Fibroblast of lung (primary cell): ENCODE measurements around the gene LZTS3.

Source experiments
- CTCF ChIP-seq, 2 donors: IDR thresholded peaks in 1 of 2; conservative IDR thresholded peaks in 1 of 2; 1 replicate in 1 of 2; 2 replicates in 1 of 2; pipeline ENCODE4 v1.5.1; 2011 to 2012; ENCODE audit warnings: low read length in 2 of 2, control low read depth in 1 of 2, inconsistent platforms in 1 of 2, low read depth in 1 of 2, mild to moderate bottlenecking in 1 of 2
- EZH2 ChIP-seq: IDR thresholded peaks from 2 replicates; pipeline ENCODE4 v1.5.1; 2012; ENCODE audit warnings: low read length, control low read depth, mild to moderate bottlenecking; ENCODE audit errors: missing control alignments

- TF ChIP-seq CTCF (conservative IDR thresholded peaks at IDR 0.05 in 1 of 2, IDR thresholded peaks at IDR 0.05 in 1 of 2; ENCODE audit: low read depth in 1 of 2, low read length in 2 of 2) = no peak
- TF ChIP-seq EZH2 = no peak
These were observed 1.8 kb downstream of the LZTS3 start for GRCh38 chr20:3171391-3172125.
